Hindlimb muscle (tissue), 1 donor: ENCODE measurements around the gene RSRC1. TPM values are rescaled to one million over a fixed set of nuclear protein-coding genes. Genes with fewer than 3 reads are reported as not detected.
"Not testable (repeated sequence)": the region's sequence is repeated elsewhere in the genome, so short reads cannot be mapped to it uniquely, and the experiment has no call there.

Experiments used
- DNase-seq: peaks from one replicate; pipeline ENCODE4 v3.0.0-alpha.2; 2013
- polyA plus RNA-seq: library from polyadenylated mRNA; unstranded; fragments of 120-200 nt; gene quantifications from one replicate; pipeline ENCODE4 v1.2.1, GENCODE V29; 2013; ENCODE audit not compliant: insufficient read length

RSRC1 gene
- polyA plus RNA-seq, 1 donor: 19.9 TPM

DNA sequence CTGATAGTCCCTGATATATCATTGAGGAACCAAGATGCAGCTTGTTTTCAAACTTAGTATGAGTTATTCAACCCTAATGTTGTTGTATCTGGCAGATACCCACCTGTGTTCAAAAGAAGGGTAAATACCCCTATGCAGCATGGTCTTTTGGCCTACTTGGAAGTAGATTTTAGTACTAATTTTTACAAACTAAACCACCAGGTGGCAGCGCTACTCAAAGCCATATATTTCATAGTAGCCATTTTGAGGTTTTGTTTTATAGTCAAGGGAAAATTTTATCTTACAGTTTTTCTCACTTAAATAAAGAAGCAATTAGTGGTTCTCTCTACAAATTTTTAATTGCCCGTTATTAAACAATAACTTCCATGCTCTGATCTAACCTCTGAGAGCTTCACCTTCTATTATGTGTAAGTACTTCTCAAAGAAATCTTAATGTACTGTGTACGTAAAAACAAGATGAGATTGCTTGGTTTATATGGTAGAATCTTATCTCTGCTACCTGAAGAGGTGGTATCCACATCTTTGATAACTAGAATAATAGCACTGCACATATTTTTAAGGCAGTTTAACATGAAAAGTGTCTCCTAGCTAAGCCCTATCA, 429.6 kb downstream of the RSRC1 start:
- peak; percentile 11 for DNase-seq

DNA sequence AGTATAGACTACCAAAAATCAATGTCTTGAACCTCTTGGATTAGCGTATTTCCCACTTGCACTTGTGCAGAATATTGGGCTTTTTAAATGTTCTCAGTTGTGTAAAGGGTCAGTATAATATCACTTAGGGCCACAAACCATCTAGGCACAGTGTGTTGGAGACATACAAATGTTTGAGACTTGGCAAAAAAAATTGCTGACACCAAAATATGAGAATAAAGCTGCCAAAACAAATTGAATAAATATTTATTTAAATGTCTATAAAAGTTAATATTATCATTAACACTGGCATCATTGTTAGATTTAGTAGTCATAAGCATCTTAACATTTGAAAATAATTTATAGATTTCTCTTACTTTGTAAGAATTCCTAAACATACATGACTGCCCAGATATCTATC, 430.2 kb downstream of the RSRC1 start:
- DNase-seq: no peak

DNA sequence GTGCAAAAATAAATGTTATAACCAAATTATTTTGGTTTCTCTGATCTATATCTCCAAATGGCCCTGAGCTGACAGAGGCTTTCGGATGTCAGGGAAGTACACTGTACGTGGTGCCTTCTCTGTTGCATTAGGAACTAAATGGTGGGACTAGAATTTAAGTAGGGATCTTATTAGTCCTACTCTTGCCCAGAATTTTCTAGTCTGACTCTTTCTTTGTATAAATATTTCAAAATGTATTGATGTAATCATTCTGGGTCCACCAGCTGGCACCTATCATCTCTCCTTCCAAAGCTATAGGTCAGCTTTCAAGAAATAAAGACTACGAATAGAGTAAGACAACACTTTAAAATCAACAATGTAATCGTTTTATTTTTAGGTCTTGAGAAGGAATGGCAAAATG, 438.8 kb downstream of the RSRC1 start:
- DNase-seq: no peak

DNA sequence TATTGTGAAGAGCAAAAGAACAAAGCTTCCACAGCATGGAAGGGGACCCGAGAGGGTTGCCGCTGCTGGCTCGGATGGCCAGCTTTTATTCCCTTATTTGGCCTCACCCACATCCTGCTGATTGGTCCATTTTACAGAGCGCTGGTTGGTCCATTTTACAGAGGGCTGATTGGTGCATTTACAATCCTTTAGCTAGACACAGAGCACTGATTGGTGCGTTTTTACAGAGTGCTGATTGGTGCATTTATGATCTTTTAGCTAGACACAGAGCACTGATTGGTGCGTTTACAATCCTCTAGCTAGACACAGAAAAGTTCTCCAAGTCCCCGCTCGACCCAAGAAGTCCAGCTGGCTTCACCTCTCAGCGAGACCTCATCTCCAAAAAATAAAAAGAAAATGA, 440.0 kb downstream of the RSRC1 start:
- not testable (repeated sequence) for DNase-seq

DNA sequence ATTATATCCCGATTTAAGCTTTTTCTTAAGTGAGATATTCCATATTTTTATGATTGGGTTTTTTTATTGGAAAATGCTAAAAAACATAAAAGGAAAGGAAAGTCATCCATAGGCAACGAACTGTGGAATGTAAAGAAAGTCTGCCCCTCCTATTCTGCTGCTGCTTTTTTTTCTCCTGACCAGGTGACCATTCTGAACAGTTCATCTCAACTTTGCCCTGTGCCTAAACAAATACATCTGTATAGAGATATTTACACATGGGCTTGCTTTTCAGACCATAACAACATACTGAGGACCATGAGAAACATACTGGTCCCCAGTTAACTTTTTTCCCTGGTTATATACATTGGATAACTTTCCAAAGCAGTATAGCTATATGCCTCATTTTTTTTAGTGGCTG, 442.2 kb downstream of the RSRC1 start:
- DNase-seq: no peak

DNA sequence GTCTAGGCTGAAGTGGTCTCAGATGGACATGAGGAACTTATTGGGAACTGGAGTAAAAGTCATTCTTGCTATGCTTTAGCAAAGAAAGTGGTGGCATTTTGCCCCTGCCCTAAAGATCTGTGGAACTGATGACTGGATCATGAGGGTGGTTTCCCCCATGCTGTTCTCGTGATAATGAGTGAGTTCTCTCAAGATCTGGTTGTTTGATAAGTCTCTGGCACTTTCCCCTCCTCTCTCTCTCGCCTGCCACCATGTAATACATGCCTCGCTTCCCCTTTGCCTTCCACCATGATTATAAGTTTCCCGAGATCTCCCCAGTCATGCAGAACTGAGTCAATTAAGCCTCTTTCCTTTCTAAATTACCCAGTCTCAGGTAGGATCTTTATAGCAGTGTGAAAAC, 449.6 kb downstream of the RSRC1 start:
- DNase-seq: no peak

DNA sequence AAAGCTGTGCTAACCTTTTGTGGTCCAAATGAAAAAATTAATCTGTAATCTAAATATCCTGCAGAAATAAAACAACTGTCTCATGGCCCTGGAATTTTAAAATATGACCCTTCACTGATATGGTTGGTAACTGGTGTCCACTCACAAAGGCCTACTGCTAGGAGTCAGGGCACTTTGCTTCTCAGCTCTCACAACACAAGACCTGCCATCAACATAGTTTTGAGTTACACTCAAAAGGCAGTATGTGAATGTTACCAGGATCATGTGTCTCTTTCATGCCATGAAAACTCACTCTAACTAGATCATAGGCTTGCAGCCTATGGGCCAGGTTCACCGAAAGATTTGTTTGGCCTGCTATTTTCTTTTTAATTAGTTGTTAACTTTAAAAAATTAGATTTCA, 451.1 kb downstream of the RSRC1 start:
- no peak for DNase-seq

DNA sequence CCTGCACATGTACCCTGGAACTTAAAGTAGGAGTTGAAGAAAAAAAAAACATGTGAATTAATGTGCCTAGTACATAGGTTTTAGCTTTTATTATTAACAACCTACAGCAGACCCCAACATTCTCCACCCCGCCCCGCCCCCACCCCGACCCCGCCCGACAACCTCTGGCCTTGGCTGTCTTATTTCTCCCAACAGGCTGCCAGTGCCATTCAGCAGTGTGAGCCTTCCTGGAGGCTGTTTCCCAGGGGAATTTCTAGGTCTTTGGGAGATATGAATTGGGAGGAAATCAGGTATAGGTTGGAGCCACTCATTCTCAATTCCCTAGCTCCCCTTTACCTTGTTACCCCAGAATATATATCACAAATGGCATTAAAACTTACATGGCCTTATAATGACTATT, 452.8 kb downstream of the RSRC1 start:
- no peak for DNase-seq

DNA sequence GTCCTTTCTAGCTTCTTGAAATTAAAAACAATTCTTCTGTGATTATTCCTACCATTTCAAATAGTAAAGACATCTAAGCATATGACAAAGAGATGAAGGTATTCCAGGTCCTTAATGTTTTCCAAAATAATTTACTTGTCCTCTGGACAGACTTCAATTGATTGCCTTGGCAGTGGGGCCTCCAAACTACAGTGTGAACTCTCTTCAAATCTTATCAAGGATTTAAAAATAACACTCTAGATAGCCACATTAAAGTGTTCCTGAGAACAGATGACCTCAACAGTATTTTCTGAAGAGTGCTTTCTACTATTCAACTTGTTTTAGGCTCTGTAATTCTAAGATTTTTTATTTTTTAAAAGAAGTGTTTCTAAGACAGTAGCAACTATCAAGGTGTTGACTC, 453.2 kb downstream of the RSRC1 start:
- DNase-seq: no peak

DNA sequence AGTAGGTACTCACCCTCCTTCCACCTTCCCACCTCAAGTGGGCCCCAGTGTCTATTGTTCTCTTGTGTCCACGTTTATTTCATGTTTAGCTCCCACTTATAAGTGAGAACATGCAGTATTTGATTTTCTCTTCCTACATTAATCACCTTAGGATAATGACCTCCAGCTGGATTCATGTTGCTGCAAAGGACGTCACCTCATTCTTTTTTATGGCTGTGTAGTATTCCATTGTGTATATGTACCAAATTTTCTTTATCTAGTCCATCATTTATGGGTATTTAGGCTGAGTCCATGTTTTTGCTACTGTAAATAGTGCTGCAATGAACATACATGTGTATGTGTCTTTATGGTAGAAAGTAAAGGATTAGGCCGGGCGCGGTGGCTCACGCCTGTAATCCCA, 455.2 kb downstream of the RSRC1 start:
- no peak for DNase-seq

DNA sequence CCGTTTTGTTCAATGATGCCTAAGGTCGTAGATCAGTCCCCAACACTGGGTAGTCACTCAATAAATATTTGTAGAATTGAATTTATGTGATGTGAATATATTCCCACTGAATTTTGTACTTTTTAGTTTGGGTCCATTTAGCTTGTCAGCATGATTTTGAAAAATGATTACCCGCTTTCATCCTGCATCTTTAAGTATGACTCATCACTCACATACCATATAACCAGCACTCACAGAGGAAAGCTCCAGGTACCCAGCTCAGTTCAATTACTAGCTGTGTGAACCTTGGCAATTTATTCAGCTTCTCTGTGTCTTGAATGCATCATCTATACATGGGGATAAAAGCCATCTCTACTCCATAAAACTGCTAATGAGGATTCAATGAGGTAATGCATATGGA, 458.9 kb downstream of the RSRC1 start:
- DNase-seq: no peak

DNA sequence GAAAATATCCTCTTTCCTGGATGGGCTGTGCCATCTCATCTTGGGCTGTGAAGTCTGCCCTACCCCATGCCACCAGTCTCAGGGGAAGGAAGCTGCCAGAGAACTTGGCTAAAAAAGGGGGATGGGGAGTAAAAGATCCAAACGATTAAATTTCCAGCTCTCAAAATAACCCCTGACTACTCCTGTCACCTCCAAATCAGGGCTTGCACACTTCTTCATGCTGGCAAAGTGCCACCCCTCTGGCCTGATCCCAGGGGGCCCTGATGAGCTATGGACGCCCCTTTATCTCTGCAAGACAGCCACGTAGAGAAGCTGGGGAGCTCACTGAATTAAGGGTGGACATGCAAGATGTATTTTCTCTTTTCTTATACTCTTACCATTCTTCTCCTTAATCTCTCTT, 459.9 kb downstream of the RSRC1 start:
- no peak for DNase-seq

DNA sequence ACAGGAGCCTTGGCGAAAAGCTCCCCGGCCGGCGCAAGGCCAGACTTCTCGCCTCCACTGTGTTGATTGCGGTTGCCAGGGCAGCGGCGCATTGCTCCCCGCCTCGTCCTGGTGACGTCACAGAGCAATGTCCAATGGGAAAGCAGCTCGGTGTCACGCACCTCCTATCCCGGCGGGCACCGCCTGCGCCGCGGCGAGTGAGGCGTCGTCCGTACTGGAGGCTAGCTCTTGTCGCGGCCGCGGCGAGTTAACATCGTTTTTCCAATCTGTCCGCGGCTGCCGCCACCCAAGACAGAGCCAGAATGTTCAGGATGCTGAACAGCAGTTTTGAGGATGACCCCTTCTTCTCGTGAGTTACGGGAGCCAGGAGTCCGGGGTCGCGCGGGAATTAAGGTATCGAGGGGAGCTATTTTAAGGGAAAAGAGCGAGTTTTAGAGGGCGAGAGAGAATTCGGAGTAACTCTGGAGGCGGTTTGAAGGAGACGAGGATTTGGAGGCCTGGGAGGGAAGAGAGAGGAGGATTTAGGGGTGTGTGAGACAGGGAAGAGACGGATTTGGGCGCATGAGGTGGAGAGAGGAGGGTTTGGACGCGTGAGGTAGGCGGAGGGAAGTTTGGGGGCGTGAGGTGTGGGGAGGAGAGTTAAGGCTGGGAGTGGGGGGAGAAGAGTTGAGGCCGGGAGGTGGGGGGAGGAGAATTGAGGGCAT, 461.3 kb downstream of the RSRC1 start, which contains the start of gene MLF1:
Gene MLF1 (plus strand): TSS at position 196 of the 704 bp plus-strand sequence. CDS start 107 bp downstream, at position 303.
- DNase-seq: peak; percentile 95

DNA sequence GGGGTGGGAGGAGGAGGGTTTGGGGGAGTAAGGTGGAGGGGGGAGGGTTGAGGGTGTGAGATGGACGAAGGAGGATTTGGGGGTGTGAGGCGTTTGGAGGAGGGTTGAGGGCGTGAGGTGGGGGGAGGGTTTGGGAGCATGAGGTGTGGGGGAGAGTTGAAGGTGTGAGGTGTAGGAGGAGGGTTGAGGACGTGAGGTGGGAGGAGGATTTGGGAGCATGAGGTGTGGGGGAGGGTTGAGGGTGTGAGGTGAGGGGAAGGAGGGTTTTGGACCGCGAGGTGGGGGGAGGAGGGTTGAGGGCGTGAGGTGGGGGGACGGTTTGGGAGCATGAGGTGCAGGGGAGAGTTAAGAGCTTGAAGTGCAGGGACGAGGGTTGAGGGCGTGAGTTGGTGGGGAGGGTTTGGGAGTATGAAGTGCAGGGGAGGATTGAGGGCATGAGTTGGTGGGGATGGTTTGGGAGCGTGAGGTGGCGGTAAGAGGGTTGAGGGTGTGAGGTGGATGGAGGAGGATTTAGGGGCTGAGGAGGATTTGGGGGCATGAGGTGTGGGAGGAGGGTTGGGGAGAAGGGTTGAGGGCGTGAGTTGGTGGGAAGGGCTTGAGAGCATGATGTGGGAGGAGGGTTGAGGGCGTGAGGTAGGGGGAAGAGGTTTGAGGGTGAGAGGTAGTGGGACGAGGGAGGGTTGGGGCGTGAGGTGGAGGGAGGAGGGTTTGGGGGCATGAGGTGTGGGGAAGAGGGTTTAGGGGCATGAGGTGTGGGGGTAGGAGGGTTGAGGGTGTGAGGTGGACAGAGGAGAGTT, 462.3 kb downstream of the RSRC1 start:
- no peak for DNase-seq

DNA sequence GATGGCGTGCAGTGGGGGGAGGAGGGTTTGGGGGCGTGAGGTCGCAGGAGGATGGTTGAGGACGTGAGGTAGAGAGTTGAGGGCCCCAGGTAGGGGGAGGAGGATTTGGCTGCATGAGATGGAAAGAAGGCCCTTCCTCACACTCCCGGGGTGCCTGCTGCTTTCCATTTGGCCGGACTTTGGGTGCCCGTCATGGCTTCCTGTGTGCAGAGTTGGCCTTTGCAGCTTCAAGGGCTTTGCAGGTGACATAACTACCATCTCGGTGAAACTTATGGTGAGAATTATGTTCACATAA, 462.8 kb downstream of the RSRC1 start:
- DNase-seq: no peak

DNA sequence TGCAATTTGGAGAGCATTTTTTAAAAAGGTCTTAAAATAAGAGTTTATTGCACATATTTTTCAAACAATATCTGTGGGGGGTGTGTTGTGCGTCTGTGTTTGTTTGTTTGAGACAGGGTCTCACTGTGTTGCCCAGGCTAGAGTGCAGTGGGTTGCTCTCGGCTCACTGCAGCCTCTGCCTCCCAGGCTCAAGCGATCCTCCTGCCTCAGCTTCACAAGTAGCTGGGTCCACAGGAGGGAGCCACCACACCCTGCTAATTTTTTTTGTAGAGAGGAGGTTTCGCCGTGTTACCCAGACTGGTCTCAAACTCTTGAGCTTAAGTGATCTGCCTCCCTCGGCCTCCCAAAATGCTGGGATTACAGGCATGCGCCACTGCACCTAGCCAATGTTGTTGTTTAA, 463.8 kb downstream of the RSRC1 start:
- no peak for DNase-seq

DNA sequence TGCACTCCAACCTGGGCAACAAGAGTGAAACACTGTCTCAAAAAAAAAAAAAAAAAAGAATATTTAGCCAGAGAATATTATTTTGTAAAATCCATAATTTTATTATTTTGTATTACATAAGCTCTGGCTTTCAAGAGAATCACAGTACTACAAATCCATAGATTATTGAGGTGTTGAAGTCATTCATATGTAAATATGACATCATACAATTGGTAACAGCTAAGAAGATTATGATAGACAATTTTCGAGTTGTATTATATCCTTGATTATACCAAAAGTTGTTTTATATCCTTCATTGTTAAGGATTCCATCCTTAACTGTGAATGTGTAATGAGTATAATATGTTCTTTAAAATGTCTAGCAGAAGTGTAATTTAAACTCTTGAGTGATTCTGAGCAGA, 464.8 kb downstream of the RSRC1 start:
- DNase-seq: no peak

DNA sequence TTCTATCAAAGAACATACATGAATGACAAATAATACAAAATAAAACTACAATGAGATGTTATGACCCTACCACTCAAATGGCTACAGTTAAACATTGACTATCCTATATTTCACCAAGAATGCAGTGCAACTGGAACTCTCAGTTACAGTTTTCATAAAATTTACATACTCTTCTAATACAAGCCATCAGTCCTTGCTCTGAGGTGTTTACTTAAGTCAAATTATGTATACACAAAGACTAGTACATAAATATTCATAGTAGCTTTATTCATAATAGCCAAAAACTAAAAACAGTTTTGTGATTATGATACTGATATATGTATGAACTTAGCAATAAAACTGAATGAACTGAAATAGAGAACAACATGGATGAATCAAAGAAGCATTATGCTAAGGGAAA, 480.3 kb downstream of the RSRC1 start:
- DNase-seq: no peak

Other genes starting within 250 kb of the RSRC1 start
- 13.0 TPM for gene SHOX2, start 3.7 kb upstream of the RSRC1 start, polyA plus RNA-seq